Kidney tubule cell (primary cell): ENCODE measurements around the gene CELF3.
"Not testable (repeated sequence)": the region's sequence is repeated elsewhere in the genome, so short reads cannot be mapped to it uniquely, and the experiment has no call there.

Source experiments
- DNase-seq: peaks from one replicate; pipeline ENCODE4 v3.0.0-alpha.2; 2018; ENCODE audit warnings: low spot score

CELF3 gene

GRCh38 chr1:151703813-151704212 lies 12.8 kb downstream of the CELF3 start:
- no peak for DNase-seq

GRCh38 chr1:151702936-151703335 lies 13.7 kb downstream of the CELF3 start:
- no peak for DNase-seq

- DNase-seq = no peak
Measured at GRCh38 chr1:151701515-151701914, 15.1 kb downstream of the CELF3 start.

GRCh38 chr1:151693057-151693651 lies 23.4 kb downstream of the CELF3 start:
- DNase-seq = peak; percentile 47

- DNase-seq = no peak
Measured at GRCh38 chr1:151692226-151692625, 24.4 kb downstream of the CELF3 start.

- no peak for DNase-seq
Measured at GRCh38 chr1:151689494-151689893, 27.1 kb downstream of the CELF3 start.

- DNase-seq = no peak
Measured at GRCh38 chr1:151686561-151686960, 30.0 kb downstream of the CELF3 start.

GRCh38 chr1:151684128-151684527 lies 32.5 kb downstream of the CELF3 start:
- no peak for DNase-seq

GRCh38 chr1:151682901-151683300 lies 33.7 kb downstream of the CELF3 start:
- not testable (repeated sequence) for DNase-seq

GRCh38 chr1:151681923-151682322 lies 34.7 kb downstream of the CELF3 start:
- DNase-seq = no peak

- DNase-seq = peak; percentile 92
Measured at GRCh38 chr1:151680826-151681225, 35.8 kb downstream of the CELF3 start.

- DNase-seq = peak; percentile 55
Measured at GRCh38 chr1:151680391-151680790, 36.2 kb downstream of the CELF3 start.

- DNase-seq = no peak
Measured at GRCh38 chr1:151673407-151673806, 43.2 kb downstream of the CELF3 start.

- DNase-seq = not testable (repeated sequence)
Measured at GRCh38 chr1:151670036-151670675, 46.4 kb downstream of the CELF3 start.

GRCh38 chr1:151668090-151668489 lies 48.5 kb downstream of the CELF3 start:
- DNase-seq = no peak

GRCh38 chr1:151661751-151662150 lies 54.9 kb downstream of the CELF3 start:
- DNase-seq = no peak

- no peak for DNase-seq
Measured at GRCh38 chr1:151655371-151655770, 61.2 kb downstream of the CELF3 start.

GRCh38 chr1:151653397-151653796 lies 63.2 kb downstream of the CELF3 start:
- peak; percentile 6 for DNase-seq
